Trophoblast cell (in vitro differentiated cells and primary cell): ENCODE measurements around the gene ATF3.
A peak's percentile ranks its signal among the peaks of the same experiment; 100 is the strongest.

Experiments used
- DNase-seq, 2 donors: peaks; one replicate each; pipeline ENCODE4 v3.0.0-alpha.2; 2016
- H2AFZ ChIP-seq: 2 replicates; pipeline ENCODE4 v1.6.1; 2013; ENCODE audit warnings: low read length, moderate library complexity, mild to moderate bottlenecking; ENCODE audit not compliant: insufficient read depth, poor library complexity
- H2AK5ac ChIP-seq: 2 replicates; pipeline ENCODE4 v1.6.1; 2013; ENCODE audit warnings: mild to moderate bottlenecking, low read length
- H2BK120ac ChIP-seq: 2 replicates; pipeline ENCODE4 v1.6.1; 2013; ENCODE audit warnings: low read length, mild to moderate bottlenecking, moderate library complexity; ENCODE audit not compliant: insufficient read depth, poor library complexity
- H2BK12ac ChIP-seq: 2 replicates; pipeline ENCODE4 v1.6.1; 2013; ENCODE audit warnings: mild to moderate bottlenecking, low read length, moderate library complexity
- H2BK5ac ChIP-seq: 2 replicates; pipeline ENCODE4 v1.6.1; 2013; ENCODE audit warnings: low read length, low read depth, moderate library complexity, mild to moderate bottlenecking; ENCODE audit not compliant: poor library complexity
- H3K14ac ChIP-seq: 2 replicates; pipeline ENCODE4 v1.6.1; 2013; ENCODE audit warnings: mild to moderate bottlenecking, low read length
- H3K18ac ChIP-seq: 2 replicates; pipeline ENCODE4 v1.6.1; 2013; ENCODE audit warnings: mild to moderate bottlenecking, low read length
- H3K23ac ChIP-seq: 2 replicates; pipeline ENCODE4 v1.6.1; 2013; ENCODE audit warnings: low read length
- H3K27ac ChIP-seq: 2 replicates; pipeline ENCODE4 v1.5.1; 2013; ENCODE audit warnings: low read depth, mild to moderate bottlenecking, inconsistent platforms, low read length, moderate library complexity
- H3K27me3 ChIP-seq: 2 replicates; pipeline ENCODE4 v1.6.1; 2013; ENCODE audit warnings: inconsistent platforms, mild to moderate bottlenecking, low read length, moderate library complexity; ENCODE audit not compliant: insufficient read depth
- H3K36me3 ChIP-seq, 2 experiments: 1 replicate in 1 of 2; 2 replicates in 1 of 2; pipeline ENCODE4 v1.6.1; 2013; ENCODE audit warnings: low read length in 2 of 2, mild to moderate bottlenecking in 2 of 2, moderate library complexity in 1 of 2; ENCODE audit not compliant: insufficient read depth in 2 of 2, control insufficient read depth in 1 of 2
- H3K4ac ChIP-seq: 2 replicates; pipeline ENCODE4 v1.6.1; 2013; ENCODE audit warnings: low read depth, mild to moderate bottlenecking, low read length, moderate library complexity
- H3K4me1 ChIP-seq, 2 experiments: 1 replicate in 1 of 2; 2 replicates in 1 of 2; pipeline ENCODE4 v1.6.1; 2013; ENCODE audit warnings: low read length in 2 of 2, mild to moderate bottlenecking in 2 of 2, moderate library complexity in 1 of 2; ENCODE audit not compliant: insufficient read depth in 2 of 2, control insufficient read depth in 1 of 2
- H3K4me2 ChIP-seq: 2 replicates; pipeline ENCODE4 v1.6.1; 2013; ENCODE audit warnings: inconsistent platforms, mild to moderate bottlenecking, low read length, moderate library complexity
- H3K4me3 ChIP-seq: 2 replicates; pipeline ENCODE4 v1.5.1; 2013; ENCODE audit warnings: mild to moderate bottlenecking, low read depth, low read length, inconsistent platforms
- H3K79me1 ChIP-seq: one replicate; pipeline ENCODE4 v1.6.1; 2013; ENCODE audit warnings: low read length
- H3K79me2 ChIP-seq: 2 replicates; pipeline ENCODE4 v1.6.1; 2013; ENCODE audit warnings: low read length, mild to moderate bottlenecking; ENCODE audit not compliant: control insufficient read depth, insufficient read depth, poor library complexity
- H3K9ac ChIP-seq: 2 replicates; pipeline ENCODE4 v1.6.1; 2013; ENCODE audit warnings: mild to moderate bottlenecking, low read length
- H3K9me3 ChIP-seq: 2 replicates; pipeline ENCODE4 v1.6.1; 2013; ENCODE audit warnings: low read depth, mild to moderate bottlenecking, control low read depth, inconsistent platforms, low read length; ENCODE audit not compliant: insufficient read depth
- H4K12ac ChIP-seq: 2 replicates; pipeline ENCODE4 v1.6.1; 2013; ENCODE audit warnings: low read depth, mild to moderate bottlenecking, low read length, moderate library complexity
- H4K8ac ChIP-seq: 2 replicates; pipeline ENCODE4 v1.6.1; 2013; ENCODE audit warnings: low read depth, mild to moderate bottlenecking, low read length, moderate library complexity
- H4K91ac ChIP-seq: one replicate; pipeline ENCODE4 v1.6.1; 2013; ENCODE audit warnings: low read depth, mild to moderate bottlenecking, low read length, moderate library complexity
- WGBS: extraction: QIAGEN DNeasy Blood & Tissue Kit; methylation state at CpG from one replicate; pipeline ENCODE4 v1.1.7; 2013; ENCODE audit warnings: missing lambda C conversion rate; ENCODE audit not compliant: insufficient read length, insufficient coverage; ENCODE audit errors: extremely low coverage; 5-methylcytosine and 5-hydroxymethylcytosine counted together

Gene ATF3

GRCh38 chr1:212587016-212587887 is 21.3 kb upstream of the ATF3 start:
- Histone ChIP-seq H3K4me1 (peaks cover 6 to 7% of the 10 kb centered on the region in 2 experiments), H2AK5ac (no peak overlapping the region), H2BK120ac (no peak overlapping the region), H2AFZ (no peak overlapping the region), H3K9ac (no peak overlapping the region), H3K4ac (no peak overlapping the region), H4K91ac (no peak overlapping the region), H3K27me3 (no peaks in the 10 kb centered on the region), H3K4me2 (no peak overlapping the region), H4K12ac (no peak overlapping the region), H3K23ac (no peak overlapping the region), H3K4me3 (no peak overlapping the region), H3K27ac (no peak overlapping the region), H3K18ac (no peak overlapping the region), H4K8ac (no peak overlapping the region), H3K79me2 (no peaks in the 10 kb centered on the region), H2BK5ac (no peak overlapping the region), H3K79me1 (peaks cover 5% of the 10 kb centered on the region), H3K14ac (no peak overlapping the region), H2BK12ac (no peak overlapping the region), H3K9me3 (no peaks in the 10 kb centered on the region), H3K36me3 (no peaks in the 10 kb centered on the region)
- 100% methylated on average over 3 of the region's 11 CpGs for WGBS
- peak; percentile 94 for DNase-seq

- peaks cover 5 to 6% of the 10 kb centered on the region in 2 experiments for H3K4me1 ChIP-seq
- no peak overlapping the region for H3K4me2 ChIP-seq
- no peak overlapping the region for H3K14ac ChIP-seq
- no peak overlapping the region for H2AFZ ChIP-seq
- H2BK12ac ChIP-seq = no peak overlapping the region
- no peak overlapping the region for H3K4me3 ChIP-seq
- no peaks in the 10 kb centered on the region for H3K36me3 ChIP-seq
- no peaks in the 10 kb centered on the region for H3K9me3 ChIP-seq
- H3K27me3 ChIP-seq = no peaks in the 10 kb centered on the region
- peaks cover 3% of the 10 kb centered on the region for H3K79me1 ChIP-seq
- H2BK120ac ChIP-seq = no peak overlapping the region
- H4K91ac ChIP-seq = no peak overlapping the region
- no peak overlapping the region for H3K27ac ChIP-seq
- peak; percentile 66 to 82 for DNase-seq
- H3K9ac ChIP-seq = no peak overlapping the region
- WGBS = no CpG with 5 or more reads among the region's 13 CpGs
- H2BK5ac ChIP-seq = no peak overlapping the region
- H3K18ac ChIP-seq = no peak overlapping the region
- H2AK5ac ChIP-seq = no peak overlapping the region
- no peaks in the 10 kb centered on the region for H3K79me2 ChIP-seq
- no peak overlapping the region for H3K23ac ChIP-seq
- H3K4ac ChIP-seq = no peak overlapping the region
- no peak overlapping the region for H4K8ac ChIP-seq
- no peak overlapping the region for H4K12ac ChIP-seq
These were observed 20.6 kb upstream of the ATF3 start for GRCh38 chr1:212587888-212588510.

GRCh38 chr1:212589446-212589845 is 19.1 kb upstream of the ATF3 start:
- Histone ChIP-seq H4K12ac (no peak overlapping the region), H3K27ac (no peak overlapping the region), H3K4ac (no peak overlapping the region), H3K36me3 (no peaks in the 10 kb centered on the region), H2AK5ac (no peak overlapping the region), H3K23ac (no peak overlapping the region), H3K14ac (no peak overlapping the region), H2BK120ac (no peak overlapping the region), H3K4me2 (no peak overlapping the region), H3K9ac (no peak overlapping the region), H2BK12ac (no peak overlapping the region), H3K79me2 (no peaks in the 10 kb centered on the region), H4K91ac (no peak overlapping the region), H3K27me3 (no peaks in the 10 kb centered on the region), H4K8ac (no peak overlapping the region), H3K18ac (no peak overlapping the region), H2BK5ac (no peak overlapping the region), H3K9me3 (no peaks in the 10 kb centered on the region), H3K79me1 (peaks cover 8% of the 10 kb centered on the region), H3K4me3 (no peak overlapping the region), H3K4me1 (peaks cover 5 to 7% of the 10 kb centered on the region in 2 experiments), H2AFZ (no peak overlapping the region)
- WGBS = no CpG with 5 or more reads among the region's 3 CpGs
- DNase-seq = peak; percentile 5 to 49

GRCh38 chr1:212591922-212592321 is 16.6 kb upstream of the ATF3 start:
- no peak overlapping the region for H2BK5ac ChIP-seq
- no peak overlapping the region for H3K9ac ChIP-seq
- H3K4ac ChIP-seq = no peak overlapping the region
- H3K14ac ChIP-seq = no peak overlapping the region
- no peaks in the 10 kb centered on the region for H3K36me3 ChIP-seq
- H4K8ac ChIP-seq = no peak overlapping the region
- H3K27me3 ChIP-seq = no peaks in the 10 kb centered on the region
- H3K79me2 ChIP-seq = peaks cover 2% of the 10 kb centered on the region
- no peak overlapping the region for H2AFZ ChIP-seq
- H4K91ac ChIP-seq = no peak overlapping the region
- no peak overlapping the region for H3K23ac ChIP-seq
- H4K12ac ChIP-seq = no peak overlapping the region
- H3K4me1 ChIP-seq = peaks cover 18% of the 10 kb centered on the region in 2 experiments
- H2BK12ac ChIP-seq = no peak overlapping the region
- H2AK5ac ChIP-seq = no peak overlapping the region
- H3K4me3 ChIP-seq = no peak overlapping the region
- H3K79me1 ChIP-seq = peaks cover 20% of the 10 kb centered on the region
- H2BK120ac ChIP-seq = no peak overlapping the region
- DNase-seq = no peak
- no CpG with 5 or more reads among the region's 3 CpGs for WGBS
- H3K9me3 ChIP-seq = peaks cover 3% of the 10 kb centered on the region
- H3K4me2 ChIP-seq = no peak overlapping the region
- no peak overlapping the region for H3K27ac ChIP-seq
- no peak overlapping the region for H3K18ac ChIP-seq
